Activated CD8-positive, alpha-beta T cell treated with anti-CD3 and anti-CD28 coated beads for 36 hours (primary cell): ENCODE measurements around the gene PYGM. TPM values are rescaled to one million over a fixed set of nuclear protein-coding genes. Genes with fewer than 3 reads are reported as not detected.

Experiments used
- ATAC-seq: fragments of 200-7000 bp; cut with Tn5 transposase; one replicate; pipeline ENCODE4 v1.10.0; 2021; ENCODE audit warnings: mild to moderate bottlenecking, moderate library complexity
- CTCF ChIA-PET: fragments of 350-600 bp; sonication (Branson Sonifier 250); formaldehyde crosslinking; loops from one replicate; lab custom pipeline; 2021; ENCODE audit warnings: antibody characterized with exemption; lab: Charles Lee
- POLR2A ChIA-PET: fragments of 350-600 bp; sonication (Branson Sonifier 250); formaldehyde crosslinking; loops from one replicate; lab custom pipeline; 2021; ENCODE audit warnings: antibody characterized with exemption; lab: Charles Lee
- DNase-seq: peaks from one replicate; pipeline ENCODE4 v3.0.0-alpha.2; 2020
- H3K27ac Mint-ChIP-seq: one replicate; pipeline ENCODE4 v1.8.0; 2021; ENCODE audit warnings: mild to moderate bottlenecking, mixed read lengths
- H3K27me3 Mint-ChIP-seq: one replicate; pipeline ENCODE4 v1.8.0; 2021; ENCODE audit warnings: mixed read lengths
- H3K36me3 Mint-ChIP-seq: one replicate; pipeline ENCODE4 v1.8.0; 2021; ENCODE audit warnings: low read depth, mixed read lengths
- H3K4me1 Mint-ChIP-seq: one replicate; pipeline ENCODE4 v1.8.0; 2021; ENCODE audit warnings: low read depth, mixed read lengths
- H3K4me3 Mint-ChIP-seq: one replicate; pipeline ENCODE4 v1.8.0; 2021; ENCODE audit warnings: mild to moderate bottlenecking, moderate library complexity, mixed read lengths
- H3K9me3 Mint-ChIP-seq: one replicate; pipeline ENCODE4 v1.8.0; 2021; ENCODE audit warnings: mixed read lengths
- CTCF ChIP-seq: fragments of 200-600 bp; IDR thresholded peaks from one replicate; pipeline ENCODE4 v1.8.0; 2022; ENCODE audit warnings: antibody characterized with exemption, mild to moderate bottlenecking
- intact Hi-C: fragments of 100-400 bp; cut with micrococcal nuclease; formaldehyde crosslinking; loops from one replicate; pipeline ENCODE4 v1.10.0; 2022
- total RNA-seq, 2 experiments: library from RNA; stranded (reverse); gene quantifications; one replicate each; pipeline ENCODE4 v1.2.3, GENCODE V29; 2021

The PYGM gene
- total RNA-seq, 2 experiments from 2014 or later, result 1.2 to 3.3 TPM

DNA sequence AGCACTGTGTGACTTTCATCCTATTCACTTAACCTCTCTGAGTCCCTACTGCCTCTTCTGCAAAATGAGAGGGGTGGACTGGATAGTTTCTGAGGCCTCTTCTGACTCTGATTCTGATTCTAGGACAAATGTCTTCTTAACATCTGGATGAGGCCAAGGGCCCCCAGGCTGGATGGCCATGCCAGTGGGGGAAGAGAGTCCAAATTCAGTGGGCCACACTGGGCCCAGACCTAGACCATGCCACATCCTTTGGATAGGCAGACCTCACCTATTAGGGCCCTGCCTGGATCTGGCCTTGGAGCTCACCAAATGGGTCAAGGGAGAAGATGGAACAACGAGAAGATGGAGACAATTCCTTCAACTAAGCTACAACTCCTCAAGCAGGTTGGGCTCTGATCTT is 61.3 kb downstream of the PYGM start:
- ATAC-seq, result no peak
- Mint-ChIP-seq H3K9me3 (no peaks in the 10 kb centered on the region), H3K27ac (no peak overlapping the region), H3K36me3 (no peaks in the 10 kb centered on the region), H3K27me3 (peaks cover 14% of the 10 kb centered on the region), H3K4me1 (peaks cover 1% of the 10 kb centered on the region), H3K4me3 (no peak overlapping the region)
- DNase-seq, result no peak
- ChIA-PET CTCF (interaction anchor here (0.9 to 5.2 kb wide), 2 partner anchors 9 to 249 kb away, joined by 3 to 31 read pairs; no protein-coding TSS in a partner anchor), POLR2A (no interaction called here)
- intact Hi-C loops, result no loop called here
- no peak for TF ChIP-seq CTCF

DNA sequence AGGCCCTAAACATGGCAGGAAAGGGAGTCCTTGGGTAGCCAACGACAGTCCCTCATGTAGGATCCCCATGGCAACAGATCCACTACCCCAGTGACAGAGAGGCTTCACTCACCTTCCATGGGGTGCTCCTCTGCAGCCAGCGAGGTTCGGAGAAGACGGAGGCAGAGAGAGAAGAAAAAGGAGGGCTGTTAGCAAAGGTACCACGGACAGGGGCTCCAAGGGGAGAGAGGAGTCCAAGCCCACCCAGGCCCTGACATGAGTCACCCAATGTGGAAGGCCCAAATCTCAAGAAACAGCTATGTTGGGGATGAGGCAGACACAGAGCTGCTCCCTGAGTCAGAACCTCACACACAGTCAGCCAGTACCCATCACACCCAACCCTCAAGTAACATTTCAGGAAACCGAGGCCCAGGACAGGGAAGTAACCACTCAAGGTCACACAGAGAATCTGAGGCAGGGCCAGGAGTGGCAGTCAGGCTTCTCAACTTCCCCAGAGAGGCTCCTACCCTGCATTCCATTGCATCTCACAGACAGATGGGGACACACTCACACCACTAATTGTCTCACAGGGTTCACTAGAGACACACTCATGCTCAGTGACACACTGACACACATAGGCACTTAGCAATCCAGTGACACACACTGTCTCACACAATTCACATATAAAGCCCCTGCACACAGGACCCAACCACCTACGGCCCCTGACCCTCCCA is 62.0 kb downstream of the PYGM start:
- CTCF ChIA-PET, result interaction anchor here (0.9 to 5.2 kb wide), 2 partner anchors 9 to 249 kb away, joined by 3 to 31 read pairs; no protein-coding TSS in a partner anchor

More for the DNA sequence above, 62.0 kb downstream of the PYGM start:
- Mint-ChIP-seq H3K36me3 (no peaks in the 10 kb centered on the region), H3K4me3 (no peak overlapping the region), H3K9me3 (no peaks in the 10 kb centered on the region), H3K27me3 (peaks cover 15% of the 10 kb centered on the region), H3K4me1 (peaks cover 6% of the 10 kb centered on the region), H3K27ac (no peak overlapping the region)
- POLR2A ChIA-PET, result interaction anchor here (0.6 kb wide), 1 partner anchor 20 kb away, joined by 4 read pairs; no protein-coding TSS in a partner anchor
- TF ChIP-seq CTCF, result no peak
- ATAC-seq, result no peak
- intact Hi-C loops, result no loop called here
- no peak for DNase-seq

Other genes starting within 250 kb of the PYGM start
- gene SLC22A11, start 204.0 kb downstream of the PYGM start, total RNA-seq, result not detected
- not detected for gene SLC22A12, start 168.8 kb downstream of the PYGM start, total RNA-seq
- under 1 TPM; 0.07 to 0.22 TPM for gene NRXN2, start 36.8 kb downstream of the PYGM start, total RNA-seq
- 1 to 10 TPM; 7.8 to 8.2 TPM for gene RASGRP2, start 15.8 kb downstream of the PYGM start, total RNA-seq
- 100 to 1,000 TPM; 325 to 342 TPM for gene SF1, start 18.6 kb upstream of the PYGM start, total RNA-seq
- 10 to 100 TPM; 56.4 to 58.0 TPM for gene MAP4K2, start 43.2 kb upstream of the PYGM start, total RNA-seq
- 10 to 100 TPM; 25.8 to 29.0 TPM for gene MEN1, start 50.6 kb upstream of the PYGM start, total RNA-seq
- under 1 TPM; 0.31 to 0.61 TPM for gene CDC42BPG, start 84.7 kb upstream of the PYGM start, total RNA-seq
- 10 to 100 TPM; 60.3 to 65.1 TPM for gene EHD1, start 118.6 kb upstream of the PYGM start, total RNA-seq
- 10 to 100 TPM; 17.1 to 17.5 TPM for gene ATG2A, start 157.2 kb upstream of the PYGM start, total RNA-seq
- gene PPP2R5B, start 164.7 kb upstream of the PYGM start, total RNA-seq, result 10 to 100 TPM; 20.2 to 21.2 TPM
- gene GPHA2, start 175.9 kb upstream of the PYGM start, total RNA-seq, result not detected
- not detected for gene MAJIN, start 212.1 kb upstream of the PYGM start, total RNA-seq
- not detected for gene BATF2, start 237.0 kb upstream of the PYGM start, total RNA-seq